ENCODE results near the gene DAPL1.

Gene DAPL1

GRCh38 chr2:158778243-158778642, 16.9 kb upstream of the DAPL1 start:
- no peak for DNase-seq

- DNase-seq: no peak
Measured at GRCh38 chr2:158779621-158780020, 15.5 kb upstream of the DAPL1 start.

- no peak for DNase-seq
Measured at GRCh38 chr2:158781353-158781961, 13.7 kb upstream of the DAPL1 start.

GRCh38 chr2:158782136-158782535, 13.0 kb upstream of the DAPL1 start:
- DNase-seq: no peak

- DNase-seq: no peak
Measured at GRCh38 chr2:158782616-158783015, 12.5 kb upstream of the DAPL1 start.

- DNase-seq: no peak
Measured at GRCh38 chr2:158783923-158784322, 11.2 kb upstream of the DAPL1 start.

- DNase-seq: no peak
Measured at GRCh38 chr2:158786897-158787296, 8.2 kb upstream of the DAPL1 start.

- DNase-seq: no peak
Measured at GRCh38 chr2:158788951-158789350, 6.2 kb upstream of the DAPL1 start.

- DNase-seq: no peak
Measured at GRCh38 chr2:158796652-158797051, 1.5 kb downstream of the DAPL1 start.

GRCh38 chr2:158797963-158798700, 3.0 kb downstream of the DAPL1 start:
- DNase-seq: no peak

GRCh38 chr2:158799181-158799580, 4.1 kb downstream of the DAPL1 start:
- DNase-seq: no peak

- DNase-seq: no peak
Measured at GRCh38 chr2:158803506-158803905, 8.4 kb downstream of the DAPL1 start.

- DNase-seq: no peak
Measured at GRCh38 chr2:158805255-158805654, 10.1 kb downstream of the DAPL1 start.

- no peak for DNase-seq
Measured at GRCh38 chr2:158805936-158806335, 10.8 kb downstream of the DAPL1 start.

- DNase-seq: no peak
Measured at GRCh38 chr2:158806941-158807340, 11.8 kb downstream of the DAPL1 start.

GRCh38 chr2:158808426-158808825, 13.3 kb downstream of the DAPL1 start:
- no peak for DNase-seq

- DNase-seq: no peak
Measured at GRCh38 chr2:158809816-158810215, 14.7 kb downstream of the DAPL1 start.

- no peak for DNase-seq
Measured at GRCh38 chr2:158810731-158811460, 15.8 kb downstream of the DAPL1 start.

- DNase-seq: no peak
Measured at GRCh38 chr2:158815166-158815565, 20.0 kb downstream of the DAPL1 start.

GRCh38 chr2:158815658-158816057, 20.5 kb downstream of the DAPL1 start:
- no peak for DNase-seq

- no peak for DNase-seq
Measured at GRCh38 chr2:158817588-158817987, 22.5 kb downstream of the DAPL1 start.

GRCh38 chr2:158818511-158818910, 23.4 kb downstream of the DAPL1 start:
- no peak for DNase-seq

GRCh38 chr2:158822193-158822592, 27.1 kb downstream of the DAPL1 start:
- DNase-seq: no peak
